LNCaP clone FGC (cell line): ENCODE measurements around the gene ATP7A.
A peak's percentile ranks its signal among the peaks of the same experiment; 100 is the strongest.
"Not testable (repeated sequence)": the region's sequence is repeated elsewhere in the genome, so short reads cannot be mapped to it uniquely, and the experiment has no call there.

Experiments used
- DNase-seq: peaks from one replicate; pipeline ENCODE4 v3.0.0-alpha.2; 2011; ENCODE audit warnings: low read depth
- H3K4me3 ChIP-seq: 2 replicates; pipeline ENCODE4 v1.5.1; 2011; ENCODE audit warnings: mild to moderate bottlenecking, low read depth, low read length, control low read depth
- TF ChIP-seq, protein P1 (sequence below): IDR thresholded peaks from 2 replicates; pipeline ENCODE4 v1.5.1; 2012; ENCODE audit warnings: mild to moderate bottlenecking; ENCODE audit not compliant: control insufficient read depth, insufficient read depth; ENCODE audit errors: extremely low read depth

Gene ATP7A

GRCh38 chrX:77900688-77901087, 9.8 kb upstream of the ATP7A start:
- TF ChIP-seq, protein P1, sequence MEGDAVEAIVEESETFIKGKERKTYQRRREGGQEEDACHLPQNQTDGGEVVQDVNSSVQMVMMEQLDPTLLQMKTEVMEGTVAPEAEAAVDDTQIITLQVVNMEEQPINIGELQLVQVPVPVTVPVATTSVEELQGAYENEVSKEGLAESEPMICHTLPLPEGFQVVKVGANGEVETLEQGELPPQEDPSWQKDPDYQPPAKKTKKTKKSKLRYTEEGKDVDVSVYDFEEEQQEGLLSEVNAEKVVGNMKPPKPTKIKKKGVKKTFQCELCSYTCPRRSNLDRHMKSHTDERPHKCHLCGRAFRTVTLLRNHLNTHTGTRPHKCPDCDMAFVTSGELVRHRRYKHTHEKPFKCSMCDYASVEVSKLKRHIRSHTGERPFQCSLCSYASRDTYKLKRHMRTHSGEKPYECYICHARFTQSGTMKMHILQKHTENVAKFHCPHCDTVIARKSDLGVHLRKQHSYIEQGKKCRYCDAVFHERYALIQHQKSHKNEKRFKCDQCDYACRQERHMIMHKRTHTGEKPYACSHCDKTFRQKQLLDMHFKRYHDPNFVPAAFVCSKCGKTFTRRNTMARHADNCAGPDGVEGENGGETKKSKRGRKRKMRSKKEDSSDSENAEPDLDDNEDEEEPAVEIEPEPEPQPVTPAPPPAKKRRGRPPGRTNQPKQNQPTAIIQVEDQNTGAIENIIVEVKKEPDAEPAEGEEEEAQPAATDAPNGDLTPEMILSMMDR: no peak
- DNase-seq: no peak
- peak overlapping the region; percentile 71 for H3K4me3 ChIP-seq

DNA sequence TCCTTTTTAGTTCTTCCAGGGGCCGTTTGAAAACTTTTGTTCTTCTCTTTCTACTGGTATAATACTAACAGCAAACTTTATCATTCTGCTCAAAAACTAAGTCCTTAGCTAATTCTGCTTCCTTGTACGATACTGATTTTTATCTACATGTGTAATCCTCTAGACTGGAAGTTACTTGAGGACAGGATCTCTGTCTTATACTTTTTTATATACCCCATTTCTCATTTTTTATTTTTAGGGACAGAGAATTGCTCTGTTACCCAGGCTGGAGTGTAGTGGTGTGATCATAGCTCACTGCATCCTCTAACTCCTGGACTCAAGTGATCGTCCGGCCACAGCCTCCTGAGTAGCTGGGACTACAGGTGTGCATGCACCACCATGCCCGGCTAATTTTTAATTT, 9.0 kb upstream of the ATP7A start:
- H3K4me3 ChIP-seq: no peak overlapping the region
- DNase-seq: no peak
- TF ChIP-seq, protein P1: no peak

GRCh38 chrX:77917294-77917933, 6.9 kb downstream of the ATP7A start:
- DNase-seq: no peak
- TF ChIP-seq, protein P1: no peak
- H3K4me3 ChIP-seq: no peak overlapping the region

DNA sequence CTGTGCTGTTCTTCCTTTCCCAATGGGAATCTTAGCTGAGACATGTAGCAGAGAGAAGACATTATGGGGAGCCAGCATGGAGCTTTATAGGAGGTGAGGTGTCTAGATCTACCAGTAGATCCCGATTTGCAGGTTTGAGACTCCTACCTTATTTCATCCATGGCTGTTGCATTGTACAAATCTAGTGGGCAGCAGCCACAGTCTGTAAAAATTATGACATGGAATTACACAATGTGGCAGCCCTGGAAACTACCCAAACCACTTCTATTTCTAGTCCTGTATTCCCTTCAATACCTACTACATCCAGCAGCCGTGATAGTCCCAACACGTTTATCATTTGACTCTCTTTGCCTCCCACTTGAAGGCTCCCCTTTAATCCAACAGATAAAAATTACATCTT, 8.1 kb downstream of the ATP7A start:
- TF ChIP-seq, protein P1: no peak
- DNase-seq: no peak
- H3K4me3 ChIP-seq: no peak overlapping the region

DNA sequence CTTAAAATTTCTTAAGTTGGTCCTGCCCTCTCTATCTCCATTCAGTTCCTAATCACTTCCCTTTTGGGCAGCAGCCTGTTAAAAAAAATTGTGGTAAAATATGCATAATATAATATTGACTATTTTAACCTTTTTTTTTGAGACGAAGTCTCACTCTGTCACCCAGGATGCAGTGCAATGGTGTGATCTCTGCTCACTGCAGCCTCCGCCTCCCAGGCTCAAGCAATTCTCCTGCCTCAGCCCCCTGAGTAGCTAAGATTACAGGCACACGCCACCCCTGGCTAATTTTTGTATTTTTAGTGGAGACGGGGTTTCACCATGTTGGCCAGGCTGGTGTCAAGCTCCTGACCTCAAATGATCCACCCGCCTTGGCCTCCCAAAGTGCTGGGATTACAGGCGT, 8.9 kb downstream of the ATP7A start:
- not testable (repeated sequence) for DNase-seq

GRCh38 chrX:77922787-77923186, 12.3 kb downstream of the ATP7A start:
- TF ChIP-seq, protein P1: no peak
- no peak overlapping the region for H3K4me3 ChIP-seq
- no peak for DNase-seq

More for the DNA sequence above, 8.9 kb downstream of the ATP7A start:
- not testable (repeated sequence) for H3K4me3 ChIP-seq

DNA sequence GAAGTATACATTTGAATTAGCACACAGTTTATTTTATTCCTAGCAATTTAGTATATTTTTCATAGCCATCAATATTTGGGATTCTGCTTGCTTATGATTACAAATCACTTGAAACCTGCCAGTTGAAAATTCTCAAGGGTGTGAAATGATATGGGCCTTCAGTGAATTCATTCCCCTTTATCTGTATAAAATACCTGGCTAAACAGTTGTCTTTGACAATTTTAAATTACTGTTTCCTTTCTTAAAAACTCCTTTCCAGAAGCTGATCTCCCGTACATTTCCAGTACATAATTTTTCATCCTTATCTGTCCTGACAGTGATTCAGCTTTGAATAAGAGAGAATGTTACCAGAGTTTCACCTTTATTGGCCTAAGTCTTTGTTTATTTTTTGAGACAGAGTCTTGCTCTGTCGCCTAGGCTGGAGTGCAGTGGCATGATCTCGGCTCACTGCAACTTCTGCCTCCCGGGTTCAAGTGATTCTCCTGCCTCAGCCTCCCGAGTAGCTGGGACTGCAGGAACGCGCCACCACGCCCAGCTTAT, 13.9 kb downstream of the ATP7A start:
- no peak overlapping the region for H3K4me3 ChIP-seq
- DNase-seq: no peak
- TF ChIP-seq, protein P1: no peak

DNA sequence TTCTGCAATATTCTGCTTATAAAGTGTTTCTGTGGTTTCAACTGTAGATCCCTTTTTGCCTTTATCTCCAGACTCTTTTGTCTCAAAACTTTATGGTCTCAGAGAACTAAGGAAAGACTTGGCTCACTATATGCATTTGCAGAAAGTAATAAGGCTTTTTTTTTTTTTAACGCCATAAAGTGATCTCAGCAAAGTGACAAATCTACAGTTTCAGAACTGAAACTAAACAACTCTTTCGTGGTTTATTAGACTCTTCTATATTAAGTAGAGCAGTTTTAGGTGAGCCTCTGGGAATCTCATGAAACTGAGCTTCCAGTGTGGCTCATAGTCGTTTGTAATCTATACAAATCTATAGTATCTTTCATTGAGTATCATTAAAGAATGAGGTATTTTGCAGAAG, 15.3 kb downstream of the ATP7A start:
- no peak overlapping the region for H3K4me3 ChIP-seq
- no peak for DNase-seq
- TF ChIP-seq, protein P1: no peak
